MV-4-11 (cell line): ENCODE data around the gene PALB2.
A peak's percentile ranks its signal among the peaks of the same experiment; 100 is the strongest.
"Not testable (repeated sequence)": the region's sequence is repeated elsewhere in the genome, so short reads cannot be mapped to it uniquely, and the experiment has no call there.

Source experiments
- DNase-seq: peaks from one replicate; lab custom pipeline; 2025; lab: John Stamatoyannopoulos, UW

PALB2 gene

DNA sequence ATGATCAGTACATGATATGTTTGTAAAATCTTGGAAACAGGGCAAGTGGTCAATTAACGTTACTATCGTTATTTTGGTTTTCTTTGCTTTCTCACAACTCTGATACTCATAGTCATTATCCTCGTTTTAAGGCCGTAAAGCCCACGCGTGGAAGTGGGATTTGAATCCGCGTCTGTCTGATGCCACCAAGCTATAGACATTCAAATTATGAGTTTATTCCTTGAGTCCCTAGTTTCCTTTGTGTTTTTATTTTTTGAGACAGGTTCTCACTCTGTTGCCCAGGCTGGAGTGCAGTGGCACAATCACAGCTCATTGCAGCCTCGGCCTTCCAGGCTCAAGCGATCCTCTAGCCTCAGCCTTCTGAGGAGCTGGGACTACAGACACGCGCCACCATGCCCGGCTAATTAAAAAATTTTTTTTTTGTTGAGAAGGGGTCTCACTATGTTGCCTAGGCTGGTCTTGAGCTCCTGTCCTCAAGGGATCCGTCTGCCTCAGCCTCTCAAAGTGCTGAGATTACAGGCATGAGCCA, 1.2 kb upstream of the PALB2 start:
- no peak for DNase-seq

DNA sequence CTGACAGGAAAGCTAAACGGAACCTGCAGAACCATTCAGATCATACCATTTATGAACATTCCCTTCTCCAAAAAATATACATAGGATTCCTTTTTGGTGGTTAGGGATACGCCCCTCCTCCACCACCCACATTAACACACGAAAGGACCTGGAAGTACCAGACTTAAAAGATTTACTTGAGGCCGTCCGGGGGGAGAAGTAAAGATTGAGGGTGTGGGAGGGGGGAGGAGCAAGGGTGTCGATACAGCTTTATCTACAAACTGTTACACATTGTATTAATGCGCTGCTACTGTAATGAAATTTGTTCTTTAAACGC, 537 bp downstream of the PALB2 start:
- DNase-seq = no peak

DNA sequence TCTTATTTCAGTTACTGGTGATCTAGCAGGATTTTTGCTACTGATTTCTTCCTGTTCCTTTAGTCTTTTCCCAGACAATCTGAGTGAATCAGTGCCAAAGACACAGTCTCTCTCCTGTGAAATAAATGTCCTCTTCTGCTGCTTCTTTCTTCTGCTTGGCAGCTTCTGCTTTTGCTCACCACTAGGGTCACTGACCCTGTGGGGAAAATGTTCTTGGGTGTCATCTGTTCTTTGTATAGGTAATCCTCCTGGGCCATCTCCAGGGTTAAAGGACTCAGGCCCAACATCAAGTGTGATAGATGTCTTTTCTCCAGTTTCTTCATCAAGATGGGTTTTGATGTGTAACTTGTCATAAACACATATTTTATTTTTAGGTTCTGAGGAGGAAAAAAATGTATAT, 5.2 kb downstream of the PALB2 start:
- peak; percentile 14 for DNase-seq

GRCh38 chr16:23634461-23635036, 6.6 kb downstream of the PALB2 start:
- DNase-seq = no peak

GRCh38 chr16:23631874-23632273, 9.2 kb downstream of the PALB2 start:
- DNase-seq = not testable (repeated sequence)

DNA sequence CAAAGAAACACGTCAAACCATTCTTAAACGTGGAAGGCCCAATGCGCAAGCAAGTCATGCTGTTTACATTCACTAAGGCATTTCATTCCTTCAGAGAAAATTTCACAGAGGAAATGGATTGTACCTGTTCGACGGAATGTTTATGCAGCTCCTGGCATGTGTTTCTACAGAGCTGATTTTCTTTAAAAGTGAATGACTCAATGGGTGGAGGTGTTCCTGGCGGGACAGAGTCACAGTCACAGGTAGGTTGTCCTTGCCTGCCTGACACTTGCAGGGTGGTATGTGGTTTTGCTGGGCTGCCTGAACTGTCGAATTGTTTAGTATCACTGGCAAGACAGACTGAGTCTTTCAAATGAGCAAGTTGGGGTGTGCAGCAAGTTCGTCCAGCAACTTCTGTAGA, 11.6 kb downstream of the PALB2 start:
- DNase-seq = no peak

GRCh38 chr16:23624092-23624491, 17.0 kb downstream of the PALB2 start:
- no peak for DNase-seq

DNA sequence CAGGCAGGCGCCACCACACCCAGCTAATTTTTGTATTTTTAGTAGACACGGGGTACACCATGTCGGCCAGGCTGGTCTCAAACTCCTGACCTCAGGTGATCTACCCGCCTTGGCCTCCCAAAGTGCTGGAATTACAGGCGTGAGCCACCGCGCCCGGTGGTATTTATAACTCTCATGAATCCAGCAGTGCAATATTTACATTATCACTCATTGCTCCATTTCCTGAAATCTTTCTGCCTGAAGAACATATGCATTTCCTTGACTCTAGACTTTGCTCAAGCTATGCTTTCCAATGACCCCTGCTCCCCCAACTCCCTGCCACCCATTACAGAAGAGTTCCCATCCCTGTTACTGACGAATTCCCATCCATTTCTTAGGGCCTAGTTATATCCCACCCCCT, 25.3 kb downstream of the PALB2 start:
- no peak for DNase-seq

- no peak for DNase-seq
These were observed 29.2 kb downstream of the PALB2 start for GRCh38 chr16:23611936-23612335.

DNA sequence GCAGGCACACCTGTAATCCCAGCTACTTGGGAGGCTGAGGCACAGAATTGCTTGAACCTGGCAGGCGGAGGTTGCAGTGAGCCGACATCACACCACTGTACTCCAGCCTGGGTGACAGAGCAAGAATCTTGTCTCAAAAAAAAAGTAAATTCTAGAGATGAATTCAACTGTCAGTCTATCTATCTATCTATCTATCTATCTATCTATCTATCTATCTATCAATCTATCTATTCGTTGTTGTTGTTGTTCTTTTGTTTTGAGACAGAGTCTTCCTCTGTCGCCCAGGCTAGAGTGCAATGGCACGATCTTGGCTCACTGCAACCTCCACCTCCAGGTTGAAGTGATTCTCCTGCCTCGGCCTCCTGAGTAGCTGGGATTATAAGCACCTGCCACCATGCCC, 30.2 kb downstream of the PALB2 start:
- not testable (repeated sequence) for DNase-seq

DNA sequence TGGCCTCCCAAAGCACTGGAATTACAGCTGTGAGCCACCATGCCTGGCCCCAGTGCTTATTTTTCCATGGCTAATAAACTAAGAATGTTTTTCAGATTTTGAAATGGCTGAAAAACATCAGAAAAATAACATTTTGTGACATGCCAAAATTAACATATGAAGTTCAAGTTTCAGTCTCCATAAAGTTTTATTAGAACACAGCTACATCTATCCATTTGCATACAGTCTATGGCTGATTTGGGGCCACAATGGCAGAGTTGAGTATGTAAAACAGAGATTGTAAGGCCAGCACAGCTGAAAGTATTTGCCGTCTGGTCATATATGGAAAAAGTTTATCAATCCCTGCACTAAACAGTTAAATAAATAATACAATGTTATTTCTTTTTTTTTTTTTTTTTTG, 31.2 kb downstream of the PALB2 start:
- no peak for DNase-seq

DNA sequence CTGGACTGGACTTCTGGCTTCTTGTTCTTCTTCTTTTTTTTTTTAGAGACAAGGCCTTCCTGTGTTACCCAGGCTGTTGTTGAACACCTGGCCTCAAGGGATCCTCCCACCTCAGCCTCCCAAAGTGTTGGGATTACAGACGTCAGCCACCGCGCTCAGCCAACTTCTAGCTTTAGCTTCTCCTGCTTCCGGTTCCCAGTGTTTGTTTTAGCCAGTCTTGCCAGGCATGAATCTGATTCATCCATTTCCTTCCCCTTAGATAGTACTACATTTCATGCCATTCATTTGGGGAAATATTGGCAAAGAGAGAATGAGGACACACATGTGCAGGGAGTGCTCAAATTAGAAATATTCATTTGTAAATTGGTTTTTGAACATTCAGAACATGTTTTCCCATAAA, 32.9 kb downstream of the PALB2 start:
- no peak for DNase-seq

DNA sequence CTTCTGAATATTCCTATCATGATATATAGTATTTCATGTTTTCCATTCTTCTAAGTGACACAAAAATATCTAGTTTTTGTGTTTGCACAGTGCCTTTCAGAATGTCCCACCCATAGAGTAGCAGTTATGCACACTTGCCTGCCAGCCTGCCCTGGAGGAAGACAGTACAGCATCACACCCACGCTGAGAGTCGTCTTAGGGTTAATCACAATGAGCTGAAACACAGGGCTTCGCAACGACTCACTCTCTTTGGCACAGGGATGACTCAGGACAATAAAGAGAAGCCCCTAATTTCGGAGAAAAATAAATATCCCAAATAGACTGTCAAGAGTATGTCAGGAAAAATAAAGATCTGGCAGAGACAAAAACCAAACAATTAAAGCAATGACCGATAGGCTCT, 33.4 kb downstream of the PALB2 start:
- no peak for DNase-seq

GRCh38 chr16:23597003-23597756, 43.9 kb downstream of the PALB2 start:
- peak; percentile 51 for DNase-seq

- peak; percentile 83 for DNase-seq
These were observed 45.0 kb downstream of the PALB2 start, which contains the start of gene NDUFAB1 for GRCh38 chr16:23595951-23596720. NDUFAB1 (minus strand) TSS chr16:23596316; CDS start chr16:23596290, 26 bp downstream.

- no peak for DNase-seq
These were observed 45.7 kb downstream of the PALB2 start for GRCh38 chr16:23595246-23595950.

GRCh38 chr16:23594186-23594585, 46.9 kb downstream of the PALB2 start:
- no peak for DNase-seq

DNA sequence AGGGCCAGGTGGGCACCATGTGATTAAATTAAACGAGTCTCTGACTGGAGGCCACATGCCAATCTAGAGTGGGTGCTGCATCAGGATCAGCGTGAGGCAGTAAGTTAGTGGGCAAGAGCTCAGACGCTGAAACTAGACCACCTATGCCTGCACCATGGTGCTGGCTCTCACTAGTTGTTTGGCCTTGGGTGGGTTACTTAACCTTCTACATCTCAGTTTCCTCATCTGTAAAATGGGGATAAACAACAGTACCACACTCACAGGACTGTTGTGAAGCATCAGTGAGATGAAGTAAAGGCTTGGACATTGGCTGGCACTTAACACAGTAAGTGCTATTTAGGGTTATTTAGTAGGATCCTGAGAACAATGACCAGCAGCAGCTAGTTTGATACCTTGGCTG, 50.9 kb downstream of the PALB2 start:
- DNase-seq = no peak

- DNase-seq = no peak
These were observed 53.4 kb downstream of the PALB2 start for GRCh38 chr16:23587726-23588125.

- DNase-seq = no peak
These were observed 56.7 kb downstream of the PALB2 start for GRCh38 chr16:23584186-23585076.

GRCh38 chr16:23583271-23583670, 57.8 kb downstream of the PALB2 start:
- DNase-seq = not testable (repeated sequence)
